Stomach smooth muscle (tissue), 2 donors: ENCODE results near the gene AGAP1.

Source experiments
- H3K27ac ChIP-seq: one replicate; pipeline ENCODE4 v1.7.0; 2013; ENCODE audit warnings: mild to moderate bottlenecking, low read length, inconsistent platforms
- H3K27me3 ChIP-seq, 2 donors: one replicate each; pipeline ENCODE4 v1.7.0; 2013; ENCODE audit warnings: low read length in 2 of 2; ENCODE audit not compliant: insufficient read depth in 2 of 2, control insufficient read depth in 1 of 2
- H3K36me3 ChIP-seq, 2 donors: one replicate each; pipeline ENCODE4 v1.7.0; 2013; ENCODE audit warnings: low read length in 2 of 2; ENCODE audit not compliant: control insufficient read depth in 2 of 2, insufficient read depth in 2 of 2
- H3K4me1 ChIP-seq: one replicate; pipeline ENCODE4 v1.7.0; 2013; ENCODE audit warnings: low read length; ENCODE audit not compliant: control insufficient read depth, insufficient read depth
- H3K4me3 ChIP-seq, 2 donors: one replicate each; pipeline ENCODE4 v1.7.0; 2013; ENCODE audit warnings: low read length in 2 of 2
- H3K9ac ChIP-seq, 2 donors: one replicate each; pipeline ENCODE4 v1.7.0; 2013; ENCODE audit warnings: low read length in 2 of 2, mild to moderate bottlenecking in 1 of 2
- H3K9me3 ChIP-seq, 2 donors: one replicate each; pipeline ENCODE4 v1.7.0; 2013; ENCODE audit warnings: low read length in 2 of 2; ENCODE audit not compliant: control insufficient read depth in 2 of 2
- donor health status: healthy.
- donor health status: Pancreatic carcinoma.

Gene AGAP1

DNA sequence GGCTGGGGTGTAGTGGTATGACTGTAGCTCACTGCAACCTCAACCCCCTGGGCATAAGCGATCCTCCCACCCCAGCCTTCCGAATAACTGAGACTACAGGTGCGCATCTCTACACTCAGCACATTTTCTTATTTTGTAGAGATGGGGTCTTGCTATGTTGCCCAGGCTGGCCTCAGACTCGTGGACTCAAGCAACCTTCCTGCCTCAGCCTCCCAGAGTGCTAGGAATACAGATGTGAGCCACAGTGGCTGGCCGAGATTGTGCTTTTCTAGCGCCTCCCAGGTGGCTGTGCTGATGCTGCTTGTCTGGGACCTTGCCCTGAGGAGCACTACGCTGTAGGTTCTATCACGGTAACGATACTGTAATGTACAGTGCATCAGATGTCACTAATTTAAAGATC is 155.6 kb downstream of the AGAP1 start:
- Histone ChIP-seq H3K9ac (no peak overlapping the region), H3K4me3 (no peak overlapping the region), H3K27me3 (no peaks in the 10 kb centered on the region), H3K27ac (no peak overlapping the region), H3K36me3 (no peaks in the 10 kb centered on the region), H3K9me3 (no peaks in the 10 kb centered on the region), H3K4me1 (peaks cover 14% of the 10 kb centered on the region)

DNA sequence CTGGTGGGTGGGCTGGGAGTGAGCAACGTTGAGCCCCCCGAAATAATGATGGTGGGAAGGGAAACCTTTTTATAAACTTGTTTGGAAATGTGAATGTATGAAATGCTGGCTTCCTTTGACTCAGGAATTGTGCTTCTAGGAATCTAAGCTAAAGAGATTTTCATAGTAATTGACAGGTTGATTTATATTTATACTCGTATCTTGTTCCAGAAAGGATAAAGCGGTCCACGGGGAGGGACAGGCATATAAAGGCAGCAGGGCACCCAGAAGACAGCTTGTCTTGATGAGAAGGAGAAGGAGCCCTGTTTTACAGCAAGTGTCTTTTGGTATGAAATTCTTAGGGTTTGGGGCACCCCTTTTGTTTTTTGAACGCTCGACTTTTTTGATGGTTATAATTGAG is 157.8 kb downstream of the AGAP1 start:
- no peaks in the 10 kb centered on the region for H3K27me3 ChIP-seq
- H3K9me3 ChIP-seq: no peaks in the 10 kb centered on the region
- no peak overlapping the region for H3K4me3 ChIP-seq
- H3K36me3 ChIP-seq: no peaks in the 10 kb centered on the region
- no peak overlapping the region for H3K27ac ChIP-seq
- H3K9ac ChIP-seq: no peak overlapping the region
- peaks cover 12% of the 10 kb centered on the region for H3K4me1 ChIP-seq

DNA sequence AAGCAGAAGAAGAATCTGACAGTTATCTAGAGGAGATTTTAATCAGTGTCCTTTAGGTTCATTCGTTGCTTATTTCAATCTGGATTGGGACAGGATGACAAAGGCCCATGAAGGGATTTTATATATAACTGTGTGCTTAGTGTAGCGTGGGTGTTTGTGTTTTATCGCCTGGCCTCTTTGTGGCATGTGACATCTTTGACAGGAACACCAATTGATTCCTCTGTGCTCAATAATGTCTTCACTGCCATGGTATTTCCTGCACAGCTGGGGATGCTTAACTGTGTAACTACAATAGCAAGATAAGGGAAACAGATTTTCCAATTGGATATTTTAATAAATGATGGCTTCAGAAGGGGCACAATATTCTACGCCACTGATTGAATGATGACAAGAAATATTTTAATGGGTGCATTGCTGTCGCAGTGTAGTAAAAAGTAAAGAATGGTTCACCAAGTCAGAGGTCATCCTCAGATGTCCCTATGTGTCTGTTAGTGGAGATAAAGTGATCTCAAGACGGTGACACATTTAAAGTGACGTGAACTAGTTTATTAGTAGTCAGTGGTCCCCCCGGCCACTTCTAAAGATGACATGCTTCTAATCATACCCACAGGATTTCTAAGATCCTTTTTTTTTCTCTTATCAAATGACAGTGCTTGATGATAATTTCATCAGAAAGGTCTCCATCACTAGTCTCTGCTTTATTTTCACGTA is 160.4 kb downstream of the AGAP1 start:
- Histone ChIP-seq H3K36me3 (no peaks in the 10 kb centered on the region), H3K4me1 (peaks cover 8% of the 10 kb centered on the region), H3K4me3 (no peak overlapping the region), H3K9me3 (no peaks in the 10 kb centered on the region), H3K9ac (no peak overlapping the region), H3K27ac (no peak overlapping the region), H3K27me3 (no peaks in the 10 kb centered on the region)

DNA sequence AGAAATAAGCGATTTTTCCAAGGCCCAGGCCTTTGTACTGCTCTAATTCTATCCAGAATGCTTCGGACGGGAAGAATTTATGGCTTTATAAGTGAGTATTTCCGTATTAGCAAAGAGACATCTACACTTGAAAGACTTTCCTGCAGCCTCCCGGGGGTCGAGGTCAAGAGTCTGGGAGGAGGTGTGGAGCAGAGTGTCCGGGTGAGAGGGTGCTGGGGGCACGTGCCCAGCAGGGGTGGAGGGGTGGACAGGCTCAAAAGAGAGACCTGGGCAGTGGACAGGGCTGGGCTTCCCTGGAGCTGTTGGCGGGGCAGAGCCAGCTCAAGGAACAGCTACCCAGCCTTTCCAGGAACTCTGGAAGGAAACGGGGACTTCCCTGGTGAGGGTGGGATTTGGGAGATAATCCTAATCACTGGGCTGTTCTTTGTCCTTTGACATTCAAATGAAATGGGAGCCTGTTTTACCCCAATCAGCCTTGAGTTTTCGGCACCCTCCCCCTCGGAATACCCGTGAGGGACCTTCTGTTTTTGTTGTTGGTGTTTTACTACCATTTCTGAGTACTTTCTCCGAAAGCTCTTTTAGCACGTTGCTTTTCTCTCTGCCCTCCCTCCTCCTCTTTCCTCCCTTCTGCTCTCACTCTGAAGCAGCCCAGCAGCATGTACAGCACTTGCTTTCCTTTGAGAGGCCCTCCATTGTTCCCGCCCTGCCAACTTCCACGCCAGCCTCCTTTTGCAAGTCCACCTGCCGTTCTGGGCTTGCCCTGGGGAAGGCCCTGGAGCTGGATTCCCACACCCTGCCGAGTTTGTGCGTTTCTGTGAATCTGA is 164.7 kb downstream of the AGAP1 start:
- no peak overlapping the region for H3K27ac ChIP-seq
- peaks cover 12% of the 10 kb centered on the region for H3K4me1 ChIP-seq
- no peaks in the 10 kb centered on the region for H3K36me3 ChIP-seq
- no peak overlapping the region for H3K4me3 ChIP-seq
- H3K27me3 ChIP-seq: no peaks in the 10 kb centered on the region
- no peak overlapping the region for H3K9ac ChIP-seq
- H3K9me3 ChIP-seq: no peaks in the 10 kb centered on the region

DNA sequence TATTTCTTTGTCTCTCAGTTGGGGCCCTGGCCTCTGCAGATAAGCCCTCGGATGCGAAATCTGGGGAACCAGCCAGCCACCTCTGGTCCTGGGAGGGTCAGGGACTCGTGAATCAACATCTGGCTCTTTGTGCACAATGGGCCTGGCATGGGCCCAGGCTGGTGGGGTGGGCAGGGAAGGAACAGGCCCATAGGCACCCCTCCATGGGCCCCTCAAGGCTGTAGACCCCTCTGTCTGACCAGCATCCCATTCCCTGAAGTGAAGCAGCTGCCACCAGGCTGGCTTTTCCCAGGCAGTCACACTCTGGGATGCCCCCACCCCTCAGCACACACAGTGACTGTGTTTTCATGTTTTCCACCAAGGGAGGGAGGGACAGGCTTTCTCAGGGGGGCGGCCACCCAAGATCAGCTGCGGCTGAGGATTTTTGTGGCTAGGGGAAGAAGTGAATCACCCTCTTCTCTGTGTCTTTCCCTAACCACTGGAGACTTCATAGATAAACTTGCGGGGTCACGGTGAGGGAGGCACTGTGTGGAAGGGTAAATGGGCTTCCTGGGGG is 166.0 kb downstream of the AGAP1 start:
- H3K9me3 ChIP-seq: no peaks in the 10 kb centered on the region
- H3K27me3 ChIP-seq: no peaks in the 10 kb centered on the region
- no peak overlapping the region for H3K27ac ChIP-seq
- H3K4me3 ChIP-seq: no peak overlapping the region
- peaks cover 12% of the 10 kb centered on the region for H3K4me1 ChIP-seq
- no peaks in the 10 kb centered on the region for H3K36me3 ChIP-seq
- no peak overlapping the region for H3K9ac ChIP-seq

DNA sequence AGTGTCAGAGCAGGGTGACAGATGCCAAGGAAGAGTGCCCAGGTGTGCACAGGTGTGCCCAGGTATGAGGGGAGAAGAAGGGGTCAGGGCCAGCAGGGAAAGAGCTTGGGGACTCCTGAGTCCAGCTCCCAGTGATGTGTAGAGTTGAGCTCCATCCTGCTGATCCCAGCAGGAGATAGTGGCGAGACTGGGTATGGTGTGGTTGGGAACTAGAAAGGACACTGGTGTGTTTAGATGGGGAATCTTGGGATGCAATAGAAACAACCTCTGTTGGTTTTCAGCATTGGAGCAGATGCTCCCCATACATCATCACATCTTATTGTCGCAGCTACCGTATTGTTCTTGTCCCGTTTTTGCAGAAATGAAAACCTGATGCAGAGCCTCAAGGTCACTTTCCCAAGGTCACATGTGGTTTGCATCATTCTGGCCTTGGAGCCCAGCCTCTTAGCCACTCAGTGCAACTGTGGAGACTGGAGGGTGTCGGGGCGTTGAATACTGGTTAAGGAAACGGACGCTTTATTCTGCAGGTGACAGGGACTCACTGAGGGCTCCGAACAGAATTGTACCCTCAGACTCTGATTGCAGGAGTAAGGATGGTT is 166.7 kb downstream of the AGAP1 start:
- peaks cover 20% of the 10 kb centered on the region for H3K4me1 ChIP-seq
- no peak overlapping the region for H3K9ac ChIP-seq
- no peaks in the 10 kb centered on the region for H3K27me3 ChIP-seq
- H3K4me3 ChIP-seq: no peak overlapping the region
- H3K9me3 ChIP-seq: no peaks in the 10 kb centered on the region
- no peaks in the 10 kb centered on the region for H3K36me3 ChIP-seq
- no peak overlapping the region for H3K27ac ChIP-seq

DNA sequence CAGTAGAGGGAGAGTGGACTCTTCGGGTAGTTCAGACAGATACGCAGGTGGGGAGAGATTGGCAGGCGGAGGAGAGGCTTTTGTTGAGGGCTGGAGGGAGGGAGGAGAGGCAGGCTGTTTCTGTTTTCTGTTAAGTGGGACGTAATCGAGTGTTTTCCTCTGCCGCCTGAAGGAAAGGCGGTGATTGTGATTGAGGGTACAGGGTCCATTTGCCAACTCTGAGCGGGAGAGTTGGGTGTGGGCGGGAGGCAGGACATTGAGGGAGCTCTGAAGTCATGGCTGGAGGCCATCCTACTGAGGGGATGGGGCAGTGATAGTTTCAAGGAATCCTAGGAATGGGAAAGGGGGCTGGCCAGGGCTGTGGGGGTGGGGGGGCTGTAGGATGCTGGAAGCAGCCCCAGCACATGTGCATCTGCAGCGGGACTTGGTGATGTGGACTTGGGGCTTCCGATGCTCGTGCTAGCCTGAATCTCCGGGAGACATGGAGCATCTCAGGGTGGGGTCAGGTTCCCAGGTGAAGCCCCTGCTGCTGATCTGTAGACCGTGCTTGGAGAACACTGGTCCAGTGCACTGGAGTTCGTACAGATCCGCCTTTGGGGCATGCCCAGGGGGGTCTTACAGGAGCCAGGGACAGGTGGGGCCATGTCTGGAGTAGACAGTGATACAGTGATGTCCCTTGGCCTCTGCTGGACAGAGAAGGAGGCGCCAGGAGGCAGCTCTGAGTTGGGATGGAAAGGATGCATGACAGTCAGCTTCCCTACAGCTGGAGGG is 167.5 kb downstream of the AGAP1 start:
- H3K9ac ChIP-seq: no peak overlapping the region
- no peak overlapping the region for H3K27ac ChIP-seq
- peaks cover 24% of the 10 kb centered on the region for H3K4me1 ChIP-seq
- H3K4me3 ChIP-seq: no peak overlapping the region
- H3K9me3 ChIP-seq: no peaks in the 10 kb centered on the region
- H3K27me3 ChIP-seq: no peaks in the 10 kb centered on the region
- no peaks in the 10 kb centered on the region for H3K36me3 ChIP-seq

DNA sequence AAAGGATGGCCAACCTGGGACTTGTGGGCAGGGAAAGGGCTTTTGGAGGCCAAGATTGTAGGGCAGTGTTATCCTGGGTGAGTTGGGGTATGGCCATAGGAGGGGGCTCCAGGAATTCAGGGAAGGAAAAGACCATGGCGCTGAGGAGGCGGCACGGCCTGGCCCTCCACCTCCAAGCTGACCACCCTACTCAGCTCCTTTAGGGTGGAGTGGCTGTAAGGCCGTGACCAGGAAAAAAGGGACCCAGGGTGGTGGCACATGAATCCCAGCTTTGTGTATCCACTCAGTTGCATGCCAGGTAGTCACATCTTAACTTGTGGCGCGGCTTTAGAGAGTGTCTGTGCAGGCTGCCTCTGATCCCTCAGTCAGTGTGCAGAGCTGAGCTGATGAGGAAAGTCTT is 168.1 kb downstream of the AGAP1 start:
- H3K36me3 ChIP-seq: no peaks in the 10 kb centered on the region
- no peak overlapping the region for H3K27ac ChIP-seq
- H3K4me1 ChIP-seq: peaks cover 28% of the 10 kb centered on the region
- H3K4me3 ChIP-seq: no peak overlapping the region
- H3K27me3 ChIP-seq: no peaks in the 10 kb centered on the region
- no peak overlapping the region for H3K9ac ChIP-seq
- H3K9me3 ChIP-seq: no peaks in the 10 kb centered on the region

DNA sequence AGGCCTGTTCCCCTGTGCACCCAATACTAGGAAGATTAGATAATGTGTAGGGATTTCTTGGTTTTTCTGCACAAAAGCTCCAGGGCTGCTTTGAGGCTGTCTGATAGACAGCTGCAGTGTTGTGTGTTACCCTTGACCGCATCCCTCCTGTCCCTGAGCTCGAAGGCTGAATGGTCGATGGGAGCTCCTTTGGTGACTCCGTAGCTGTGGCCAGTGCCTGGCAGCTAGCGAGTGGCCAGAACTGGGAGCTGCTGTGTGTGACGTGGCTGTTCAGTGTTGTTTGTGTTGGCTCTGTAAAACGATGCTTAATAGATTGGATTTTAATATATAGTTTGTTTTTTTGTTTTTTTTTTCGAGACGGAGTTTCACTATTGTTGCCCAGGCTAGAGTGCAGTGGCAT is 170.0 kb downstream of the AGAP1 start:
- H3K4me3 ChIP-seq: no peak overlapping the region
- no peak overlapping the region for H3K9ac ChIP-seq
- H3K4me1 ChIP-seq: peaks cover 28% of the 10 kb centered on the region
- H3K9me3 ChIP-seq: no peaks in the 10 kb centered on the region
- no peak overlapping the region for H3K27ac ChIP-seq
- H3K27me3 ChIP-seq: no peaks in the 10 kb centered on the region
- H3K36me3 ChIP-seq: no peaks in the 10 kb centered on the region

DNA sequence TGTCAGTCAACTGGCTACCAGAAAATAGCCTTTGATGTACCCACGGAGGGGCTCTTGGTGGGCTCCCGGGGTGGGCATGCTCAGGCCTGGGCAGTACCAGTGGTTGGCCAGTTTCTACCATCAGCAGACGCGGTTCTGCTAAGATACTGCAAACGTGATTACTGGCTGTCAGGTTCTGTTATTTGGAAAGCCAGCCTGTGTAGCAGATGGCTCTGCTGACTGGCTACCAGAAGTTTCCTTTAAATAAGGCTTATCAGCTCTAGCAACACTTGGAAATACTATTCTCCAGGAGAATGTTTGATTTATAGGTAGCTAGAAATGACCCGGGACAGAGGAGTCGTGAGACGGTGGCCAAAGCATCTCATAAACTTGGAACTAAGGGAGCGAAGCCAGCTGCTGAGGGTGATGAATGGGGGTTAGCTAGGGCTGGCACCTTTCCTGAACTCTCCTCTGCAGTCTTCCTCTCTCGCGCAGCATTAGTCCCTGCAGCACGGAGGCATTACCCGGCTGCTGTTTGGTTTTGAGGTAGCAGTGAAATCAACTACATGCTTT is 171.9 kb downstream of the AGAP1 start:
- no peaks in the 10 kb centered on the region for H3K9me3 ChIP-seq
- H3K27ac ChIP-seq: peak overlapping the region; percentile 84
- no peaks in the 10 kb centered on the region for H3K27me3 ChIP-seq
- peak overlapping the region; percentile 75 to 82 for H3K4me3 ChIP-seq
- H3K36me3 ChIP-seq: no peaks in the 10 kb centered on the region
- peak overlapping the region in 1 of 2 donors; percentile 36 for H3K9ac ChIP-seq
- peaks cover 31% of the 10 kb centered on the region for H3K4me1 ChIP-seq
